Gastrocnemius medialis (tissue), 4 donors: ENCODE measurements around the gene AKAP6. TPM values are rescaled to one million over a fixed set of nuclear protein-coding genes. Genes with fewer than 3 reads are reported as not detected.
A peak's percentile ranks its signal among the peaks of the same experiment; 100 is the strongest.
"Not testable (repeated sequence)": the region's sequence is repeated elsewhere in the genome, so short reads cannot be mapped to it uniquely, and the experiment has no call there.

Experiments used
- ATAC-seq, 2 donors: fragments of 150-250 bp; one replicate each; pipeline ENCODE4 v1.9.1; 2016
- DNase-seq, 2 donors: peaks; one replicate each; pipeline ENCODE4 v3.0.0-alpha.2; 2019
- H3K27ac ChIP-seq, 4 donors: fragments of 200-600 bp; sonication (generic); 1 replicate in 1 of 4; 2 replicates in 3 of 4; pipeline ENCODE4 v1.5.1; 2016 to 2018; ENCODE audit warnings: mild to moderate bottlenecking in 2 of 4, moderate library complexity in 1 of 4
- H3K27me3 ChIP-seq, 3 donors: fragments of 200-600 bp; sonication (generic) in 2 of 3; 1 replicate in 1 of 3; 2 replicates in 2 of 3; pipeline versions ENCODE4 v1.5.1 to v1.6.0; 2016 to 2019; ENCODE audit warnings: mild to moderate bottlenecking in 1 of 3, moderate library complexity in 1 of 3
- H3K36me3 ChIP-seq, 2 donors: fragments of 200-600 bp; sonication (generic) in 1 of 2; one replicate each; pipeline ENCODE4 v1.5.1; 2017 to 2018
- H3K4me1 ChIP-seq, 2 donors: fragments of 200-600 bp; sonication (generic) in 1 of 2; one replicate each; pipeline ENCODE4 v1.5.1; 2016 to 2017; ENCODE audit warnings: mild to moderate bottlenecking in 2 of 2
- H3K4me3 ChIP-seq, 4 donors: fragments of 200-600 bp; sonication (generic) in 3 of 4; 1 replicate in 1 of 4; 2 replicates in 3 of 4; pipeline ENCODE4 v1.5.1; 2016 to 2019; ENCODE audit warnings: mild to moderate bottlenecking in 2 of 4
- H3K9me3 ChIP-seq, 3 donors: fragments of 200-600 bp; sonication (generic) in 2 of 3; 1 replicate in 1 of 3; 2 replicates in 2 of 3; pipeline ENCODE4 v1.5.1; 2016 to 2019
- POLR2A ChIP-seq, 2 donors: fragments of 450-650 bp; IDR thresholded peaks; one replicate each; pipeline ENCODE4 v1.6.1; 2017; ENCODE audit warnings: antibody characterized with exemption in 2 of 2, mild to moderate bottlenecking in 2 of 2, moderate library complexity in 2 of 2
- in situ Hi-C, 4 donors: fragments of 200-750 bp; cut with MboI; loops; one replicate each; pipeline versions ENCODE4 v1.15.0 to v1.8.0; 2017; ENCODE audit warnings: low sequenced_read_pairs in 4 of 4
- intact Hi-C: fragments of 100-400 bp; cut with DNase I; formaldehyde crosslinking; loops from one replicate; pipeline ENCODE4 v1.15.1; 2023; ENCODE audit warnings: low total_unique reads
- total RNA-seq, 4 donors: library from RNA; depleted of rRNA; stranded (reverse); fragments of >200 nt; gene quantifications; one replicate each; pipeline versions ENCODE4 v1.1.0 to v1.2.3, GENCODE V29; 2016
- TF ChIP-seq, protein P1 (sequence below), 5 experiments: fragments of 450-650 bp in 3 of 5; fragments of 200-600 bp in 2 of 5; sonication (generic) in 2 of 5; IDR thresholded peaks in 4 of 5; conservative IDR thresholded peaks in 1 of 5; 1 replicate in 4 of 5; 2 replicates in 1 of 5; pipeline ENCODE4 v1.5.1; 2016 to 2019; ENCODE audit warnings: antibody characterized with exemption in 5 of 5, mild to moderate bottlenecking in 3 of 5, moderate library complexity in 3 of 5

AKAP6 gene
- total RNA-seq, 4 donors from 2014 or later: 23.2 to 59.2 (median 32.1) TPM

DNA sequence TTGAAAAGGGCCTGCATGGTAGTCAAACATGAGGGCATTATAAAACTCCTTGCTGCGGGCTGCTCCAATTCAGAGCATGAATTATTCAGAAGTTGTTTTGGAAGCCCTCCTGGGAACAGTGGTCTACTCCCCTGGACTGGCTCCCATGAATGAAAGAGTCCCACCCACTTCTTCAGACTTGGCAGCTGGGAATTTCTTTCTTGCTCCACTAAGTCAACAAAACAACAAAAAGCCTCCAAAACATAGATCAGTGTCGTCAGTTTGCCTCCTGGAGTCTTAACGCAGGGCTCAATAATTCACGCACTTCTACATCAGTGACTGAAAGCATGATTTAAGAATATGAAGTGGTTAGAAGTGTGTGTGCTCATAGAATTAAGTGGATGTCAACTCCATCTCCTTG is 37.9 kb downstream of the AKAP6 start:
- intact Hi-C loops (no loop called here), in situ Hi-C loops (no loop called here)
- Histone ChIP-seq H3K9me3 (no peaks in the 10 kb centered on the region), H3K27me3 (no peaks in the 10 kb centered on the region), H3K27ac (no peak overlapping the region), H3K36me3 (no peaks in the 10 kb centered on the region), H3K4me1 (peaks cover 10 to 24% of the 10 kb centered on the region in 2 donors), H3K4me3 (no peak overlapping the region)
- no peak for DNase-seq
- TF ChIP-seq, protein P1, sequence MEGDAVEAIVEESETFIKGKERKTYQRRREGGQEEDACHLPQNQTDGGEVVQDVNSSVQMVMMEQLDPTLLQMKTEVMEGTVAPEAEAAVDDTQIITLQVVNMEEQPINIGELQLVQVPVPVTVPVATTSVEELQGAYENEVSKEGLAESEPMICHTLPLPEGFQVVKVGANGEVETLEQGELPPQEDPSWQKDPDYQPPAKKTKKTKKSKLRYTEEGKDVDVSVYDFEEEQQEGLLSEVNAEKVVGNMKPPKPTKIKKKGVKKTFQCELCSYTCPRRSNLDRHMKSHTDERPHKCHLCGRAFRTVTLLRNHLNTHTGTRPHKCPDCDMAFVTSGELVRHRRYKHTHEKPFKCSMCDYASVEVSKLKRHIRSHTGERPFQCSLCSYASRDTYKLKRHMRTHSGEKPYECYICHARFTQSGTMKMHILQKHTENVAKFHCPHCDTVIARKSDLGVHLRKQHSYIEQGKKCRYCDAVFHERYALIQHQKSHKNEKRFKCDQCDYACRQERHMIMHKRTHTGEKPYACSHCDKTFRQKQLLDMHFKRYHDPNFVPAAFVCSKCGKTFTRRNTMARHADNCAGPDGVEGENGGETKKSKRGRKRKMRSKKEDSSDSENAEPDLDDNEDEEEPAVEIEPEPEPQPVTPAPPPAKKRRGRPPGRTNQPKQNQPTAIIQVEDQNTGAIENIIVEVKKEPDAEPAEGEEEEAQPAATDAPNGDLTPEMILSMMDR (IDR thresholded peaks at IDR 0.05 in 4 of 5, conservative IDR thresholded peaks at IDR 0.05 in 1 of 5): no peak
- no peak for TF ChIP-seq POLR2A (IDR thresholded peaks at IDR 0.05)
- no peak for ATAC-seq

DNA sequence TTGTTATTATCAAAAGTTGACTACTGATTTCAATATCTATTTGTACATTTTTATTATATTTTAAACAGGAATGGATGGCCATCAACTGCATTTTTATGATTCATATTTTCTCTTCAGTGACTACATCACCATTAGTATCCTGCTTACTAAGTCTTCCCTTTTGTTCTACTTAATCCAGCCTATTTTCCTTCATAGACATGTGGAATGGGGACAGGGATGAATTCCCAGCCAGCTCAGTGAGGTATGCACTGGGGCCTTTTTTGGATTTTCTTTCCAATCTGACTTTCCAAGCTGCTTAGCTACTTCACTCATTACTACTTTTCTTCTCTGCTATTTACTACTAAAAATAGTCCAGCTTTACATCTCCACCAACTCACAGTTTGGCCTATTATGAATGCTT is 38.4 kb downstream of the AKAP6 start:
- no peak overlapping the region for H3K27ac ChIP-seq
- no peak overlapping the region for H3K4me3 ChIP-seq
- H3K9me3 ChIP-seq: no peaks in the 10 kb centered on the region
- in situ Hi-C loops: no loop called here
- TF ChIP-seq, protein P1 (IDR thresholded peaks at IDR 0.05 in 4 of 5, conservative IDR thresholded peaks at IDR 0.05 in 1 of 5): no peak
- no peak for TF ChIP-seq POLR2A (IDR thresholded peaks at IDR 0.05)
- DNase-seq (no peak), ATAC-seq (no peak)
- intact Hi-C loops: no loop called here
- H3K36me3 ChIP-seq: no peaks in the 10 kb centered on the region
- H3K4me1 ChIP-seq: peaks cover 10 to 24% of the 10 kb centered on the region in 2 donors
- no peaks in the 10 kb centered on the region for H3K27me3 ChIP-seq

DNA sequence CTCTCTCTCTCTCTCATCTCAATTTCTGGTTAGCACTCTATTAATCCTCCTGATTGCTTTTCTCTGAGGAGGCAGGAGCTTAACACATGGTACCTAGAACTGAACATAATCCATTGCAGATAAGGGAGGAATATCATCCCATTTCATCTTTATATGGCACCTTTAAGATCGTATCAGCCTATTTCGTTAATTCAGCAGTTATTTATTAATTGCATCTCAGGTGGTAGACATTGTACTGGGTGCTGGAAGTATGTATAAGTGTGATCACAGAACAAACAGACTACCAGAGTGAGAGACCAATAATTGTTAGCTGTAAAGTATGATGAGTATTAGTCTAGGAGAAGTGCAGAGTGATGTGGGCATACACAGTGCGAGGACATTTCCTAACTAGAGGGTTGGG is 39.0 kb downstream of the AKAP6 start:
- in situ Hi-C loops: no loop called here
- Histone ChIP-seq H3K9me3 (no peaks in the 10 kb centered on the region), H3K27me3 (no peaks in the 10 kb centered on the region), H3K4me3 (no peak overlapping the region), H3K4me1 (peaks cover 10 to 24% of the 10 kb centered on the region in 2 donors), H3K36me3 (no peaks in the 10 kb centered on the region), H3K27ac (no peak overlapping the region)
- no peak for ATAC-seq
- intact Hi-C loops: no loop called here
- DNase-seq: no peak
- TF ChIP-seq, protein P1 (IDR thresholded peaks at IDR 0.05 in 4 of 5, conservative IDR thresholded peaks at IDR 0.05 in 1 of 5): no peak
- TF ChIP-seq POLR2A (IDR thresholded peaks at IDR 0.05): no peak

DNA sequence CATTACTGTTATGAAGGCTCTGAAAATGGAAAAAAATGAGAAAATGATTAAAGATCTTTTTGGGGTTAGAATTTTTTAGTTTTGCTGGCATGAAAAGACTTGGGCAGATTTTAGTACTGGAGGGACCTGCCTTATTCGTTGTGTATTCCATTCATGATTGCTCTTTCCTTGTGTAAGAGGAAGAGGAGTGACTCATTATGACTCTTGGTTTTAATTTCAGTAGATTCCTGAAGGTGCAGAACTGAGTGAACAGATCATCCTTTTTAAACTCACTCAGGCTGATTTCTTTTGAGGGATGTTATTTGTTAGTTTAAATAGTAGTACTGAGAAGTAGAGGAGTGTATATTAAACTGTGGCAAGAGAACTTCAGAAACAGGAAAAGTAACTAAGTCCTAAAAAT is 41.6 kb downstream of the AKAP6 start:
- no peaks in the 10 kb centered on the region for H3K27me3 ChIP-seq
- no peaks in the 10 kb centered on the region for H3K36me3 ChIP-seq
- in situ Hi-C loops (no loop called here), intact Hi-C loops (no loop called here)
- H3K9me3 ChIP-seq: no peaks in the 10 kb centered on the region
- TF ChIP-seq POLR2A (IDR thresholded peaks at IDR 0.05): no peak
- TF ChIP-seq, protein P1 (IDR thresholded peaks at IDR 0.05 in 4 of 5, conservative IDR thresholded peaks at IDR 0.05 in 1 of 5): no peak
- H3K4me1 ChIP-seq: peaks cover 10 to 23% of the 10 kb centered on the region in 2 donors
- H3K4me3 ChIP-seq: no peak overlapping the region
- peak in 1 of 2 donors; percentile 80 for ATAC-seq
- H3K27ac ChIP-seq: no peak overlapping the region
- DNase-seq: no peak

DNA sequence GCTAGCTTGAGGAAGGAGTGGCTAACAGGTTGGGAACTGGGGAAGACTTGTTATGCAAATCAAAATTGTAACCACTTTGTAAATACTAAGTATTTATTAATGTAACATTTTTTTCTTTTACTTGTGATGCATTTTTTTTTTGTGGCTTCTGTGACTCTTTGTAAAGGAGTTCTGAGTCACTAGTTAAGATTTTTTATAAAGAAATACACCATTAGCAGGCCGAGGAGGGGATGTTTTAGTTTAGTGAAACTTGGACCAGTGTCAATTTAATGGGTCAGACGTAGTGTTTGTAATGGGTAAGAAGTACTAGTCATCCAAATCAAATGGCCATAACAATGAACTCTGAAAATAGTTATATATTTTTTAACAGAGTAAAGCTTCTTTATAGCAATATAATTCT is 43.1 kb downstream of the AKAP6 start:
- no peak for TF ChIP-seq POLR2A (IDR thresholded peaks at IDR 0.05)
- TF ChIP-seq, protein P1 (IDR thresholded peaks at IDR 0.05 in 4 of 5, conservative IDR thresholded peaks at IDR 0.05 in 1 of 5): no peak
- DNase-seq: no peak
- Histone ChIP-seq H3K27me3 (no peaks in the 10 kb centered on the region), H3K9me3 (no peaks in the 10 kb centered on the region), H3K4me3 (no peak overlapping the region), H3K4me1 (peaks cover 0 to 8% of the 10 kb centered on the region in 2 donors), H3K36me3 (no peaks in the 10 kb centered on the region), H3K27ac (no peak overlapping the region)
- intact Hi-C loops (no loop called here), in situ Hi-C loops (no loop called here)
- no peak for ATAC-seq

DNA sequence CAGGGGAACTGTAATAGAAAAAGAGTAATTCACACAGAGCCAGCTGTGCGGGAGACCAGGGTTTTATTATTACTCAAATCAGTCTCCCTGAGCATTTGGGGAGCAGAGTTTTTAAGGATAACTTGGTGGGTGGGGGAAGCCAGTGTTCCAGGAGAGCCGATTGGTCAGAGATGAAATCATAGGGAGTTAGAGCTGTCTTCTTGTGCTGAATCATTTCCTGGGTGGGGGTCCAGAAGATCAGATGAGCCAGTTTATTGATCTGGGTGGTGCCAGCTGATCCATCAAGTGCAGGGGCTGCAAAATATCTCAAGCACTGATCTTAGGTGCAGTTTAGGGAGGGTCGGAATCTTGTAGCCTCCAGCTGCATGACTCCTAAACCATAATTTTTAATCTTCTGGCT is 44.1 kb downstream of the AKAP6 start:
- H3K4me1 ChIP-seq, ATAC-seq, H3K9me3 ChIP-seq, H3K4me3 ChIP-seq, intact Hi-C loops, H3K27ac ChIP-seq, in situ Hi-C loops, H3K36me3 ChIP-seq, DNase-seq, H3K27me3 ChIP-seq: not testable (repeated sequence)
